K562 (cell line): ENCODE results near the gene FAM161B. TPM values are rescaled to one million over a fixed set of nuclear protein-coding genes. Genes with fewer than 3 reads are reported as not detected.

Experiments used
- CREM ChIP-seq: IDR thresholded peaks from 2 replicates; pipeline ENCODE4 v1.6.1; 2014; ENCODE audit warnings: antibody characterized with exemption, low read depth
- EP400 ChIP-seq: fragments of 450-650 bp; IDR thresholded peaks from 2 replicates; pipeline ENCODE4 v1.6.1; 2017; ENCODE audit warnings: antibody characterized with exemption, mild to moderate bottlenecking, moderate library complexity
- FOXP1 ChIP-seq: sonication (generic); formaldehyde crosslinking; IDR thresholded peaks from 2 replicates; pipeline ENCODE4 v1.8.0; 2022; ENCODE audit warnings: mild to moderate bottlenecking, missing genetic modification reagents
- MYC ChIP-seq, 2 experiments: fragments of 250-450 bp in 1 of 2; sonication (Bioruptor Pico) in 1 of 2; IDR thresholded peaks; 2 replicates each; pipeline versions ENCODE4 v1.5.1 to v1.6.1; 2012 to 2021; ENCODE audit warnings: low read depth in 2 of 2, borderline replicate concordance in 1 of 2, improper control_type of control experiment in 1 of 2, low read length in 1 of 2, mild to moderate bottlenecking in 1 of 2, moderate library complexity in 1 of 2
- NFATC3 ChIP-seq: fragments of 450-650 bp; IDR thresholded peaks from 2 replicates; pipeline ENCODE4 v1.6.1; 2017; ENCODE audit warnings: mild to moderate bottlenecking
- NKRF ChIP-seq: fragments of 450-650 bp; IDR thresholded peaks from 2 replicates; pipeline ENCODE4 v1.6.1; 2016; ENCODE audit warnings: borderline replicate concordance
- SMAD3 ChIP-seq: fragments of 450-650 bp; formaldehyde crosslinking; conservative IDR thresholded peaks from 2 replicates; pipeline ENCODE4 v1.4.0; 2020; ENCODE audit warnings: mild to moderate bottlenecking
- SRSF3 ChIP-seq: fragments of 200-400 bp; formaldehyde crosslinking; IDR thresholded peaks from 2 replicates; pipeline ENCODE4 v1.6.1; 2016; ENCODE audit warnings: mild to moderate bottlenecking, low read length, moderate library complexity; ENCODE audit not compliant: insufficient read depth
- ZBTB1 ChIP-seq: sonication (generic); formaldehyde crosslinking; IDR thresholded peaks from 2 replicates; pipeline ENCODE4 v1.8.1; 2023; ENCODE audit warnings: missing genetic modification reagents, low read depth, mild to moderate bottlenecking, borderline replicate concordance
- ZBTB11 ChIP-seq, 3 experiments: fragments of 200-800 bp in 1 of 3; fragments of 250-450 bp in 1 of 3; fragments of 450-650 bp in 1 of 3; sonication (Bioruptor Pico) in 1 of 3; sonication (Bioruptor generic) in 1 of 3; formaldehyde crosslinking in 1 of 3; IDR thresholded peaks; 2 replicates each; pipeline versions ENCODE4 v1.6.1 to v1.8.0; 2016 to 2022; ENCODE audit warnings: mild to moderate bottlenecking in 2 of 3, missing genetic modification characterization in 2 of 3, missing compliant biosample characterization in 1 of 3, moderate library complexity in 1 of 3
- ZNF282 ChIP-seq: sonication (generic); formaldehyde crosslinking; IDR thresholded peaks from 2 replicates; pipeline ENCODE4 v1.8.1; 2023; ENCODE audit warnings: missing genetic modification reagents
- ZNF717 ChIP-seq: fragments of 250-450 bp; sonication (Bioruptor Pico); IDR thresholded peaks from 2 replicates; pipeline ENCODE4 v1.5.0; 2021
- polyA plus RNA-seq, 8 experiments: library from polyadenylated mRNA; depleted of rRNA in 4 of 8; stranded (reverse) in 5 of 8; unstranded in 3 of 8; fragments of >200 nt; fragmentation: Nextera tagmentation in 2 of 8; fragmentation: Illumina TruSeq in 1 of 8; extraction: Ambion mirVana in 2 of 8; extraction: Trizol in 1 of 8; gene quantifications; 2 replicates each; pipeline versions ENCODE4 v1.2.1 to v1.2.3, GENCODE V29; 2011 to 2014; ENCODE audit warnings: inconsistent platforms in 1 of 8, missing spikeins in 1 of 8
- total RNA-seq, 7 experiments: library from RNA; depleted of rRNA in 6 of 7; stranded (reverse); fragments of >200 nt in 6 of 7; fragmentation: Illumina TruSeq in 2 of 7; extraction: Trizol in 2 of 7; gene quantifications; 2 replicates each; pipeline versions ENCODE4 v1.2.1 to v1.2.3, GENCODE V29; 2011 to 2021; ENCODE audit warnings: low replicate concordance in 1 of 7
- TF ChIP-seq, protein P1 (sequence below): IDR thresholded peaks from 2 replicates; pipeline ENCODE4 v1.6.1; 2011; ENCODE audit not compliant: insufficient read length; ENCODE audit errors: extremely low read depth
- TF ChIP-seq, protein P2 (sequence below): fragments of 250-450 bp; sonication (Bioruptor Pico); IDR thresholded peaks from 2 replicates; pipeline ENCODE4 v1.6.1; 2021; ENCODE audit warnings: mild to moderate bottlenecking
- TF ChIP-seq, protein P3 (sequence below), 2 experiments: IDR thresholded peaks; 2 replicates each; pipeline ENCODE4 v1.6.1; 2011; ENCODE audit warnings: borderline replicate concordance in 1 of 2, control low read depth in 1 of 2, low read depth in 1 of 2, low read length in 1 of 2, mild to moderate bottlenecking in 1 of 2, mixed read lengths in 1 of 2, moderate library complexity in 1 of 2; ENCODE audit not compliant: insufficient read depth in 1 of 2, insufficient read length in 1 of 2, poor library complexity in 1 of 2, severe bottlenecking in 1 of 2; ENCODE audit errors: extremely low read depth in 1 of 2

The FAM161B gene
- total and polyA plus RNA-seq, 9 of the 15 experiments (the other 6 are each of a cell fraction or from before 2014, with no cell fraction given), result 0.15 to 1.3 (median 0.84) TPM

DNA sequence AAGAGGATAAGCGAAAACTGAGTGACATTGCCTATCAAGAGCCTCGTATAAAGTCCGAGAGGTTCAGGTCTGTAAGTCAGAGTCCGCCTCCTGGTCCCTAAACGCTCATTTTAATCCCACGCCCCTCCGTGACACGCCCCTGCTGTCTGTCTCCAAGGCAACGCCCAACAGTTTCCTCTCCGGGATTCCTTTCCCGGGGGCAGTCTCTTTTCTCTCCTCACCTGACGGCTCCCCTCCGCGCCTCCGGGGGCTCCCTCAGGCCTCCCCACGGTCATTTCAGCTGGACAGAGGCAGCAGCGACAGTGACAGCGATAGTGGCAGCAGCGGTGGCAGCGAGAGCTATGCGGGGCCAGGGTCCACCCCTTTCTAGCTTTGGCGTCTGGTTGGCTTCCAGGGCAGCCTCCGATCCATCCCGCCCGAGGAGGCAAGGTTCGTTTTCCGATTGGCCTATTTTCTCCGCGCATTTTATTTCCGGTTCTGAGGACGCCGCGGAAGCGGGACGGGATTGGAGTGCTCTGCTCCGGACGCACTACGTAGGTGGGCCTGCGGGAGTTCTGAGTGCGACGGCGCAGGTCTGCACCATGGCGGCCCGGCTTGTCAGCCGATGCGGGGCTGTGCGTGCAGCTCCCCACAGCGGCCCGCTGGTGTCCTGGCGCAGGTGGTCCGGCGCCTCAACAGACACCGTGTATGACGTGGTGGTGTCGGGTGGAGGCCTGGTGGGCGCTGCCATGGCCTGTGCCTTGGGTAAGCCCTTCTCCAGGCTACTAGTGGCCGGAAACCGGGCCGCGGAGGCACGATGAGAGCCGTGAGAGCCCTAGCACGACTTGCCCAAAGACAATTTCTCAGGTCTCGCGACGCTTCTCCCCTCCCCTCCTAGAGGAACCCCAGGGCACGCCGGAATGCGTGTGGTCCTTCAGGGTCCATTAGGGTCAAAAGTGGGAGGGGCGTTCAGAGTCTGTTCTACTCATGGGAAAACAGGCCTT is at the start of gene FAM161B, which contains the start of gene COQ6 (continued):
- TF ChIP-seq SMAD3 (CRISPR knock-in tag) (no peak), ZBTB11 (CRISPR knock-in tag; IDR thresholded peaks at IDR 0.05) (peak in 1 of 3 experiments; percentile 70; a peak in 2 of 6 replicates), ZNF282 (CRISPR knock-in tag) (no peak), NFATC3 (no peak), ZNF717 (CRISPR knock-in tag) (no peak), MYC (IDR thresholded peaks at IDR 0.05; ENCODE audit: low read depth, low read length) (peak; percentile 58; the same call in 1 of the 2 replicates), MYC (CRISPR knock-in tag; IDR thresholded peaks at IDR 0.05; ENCODE audit: borderline replicate concordance, low read depth) (peak; percentile 58; the same call in 1 of the 2 replicates), NKRF (0 out of 2 replicates have a peak, but pooled peaks have one; percentile 48), SRSF3 (no peak), FOXP1 (CRISPR knock-in tag) (0 out of 2 replicates have a peak, but pooled peaks have one; percentile 15), ZBTB1 (CRISPR knock-in tag) (no peak), CREM (peak; percentile 87), EP400 (peak; percentile 88)
- TF ChIP-seq, protein P1, sequence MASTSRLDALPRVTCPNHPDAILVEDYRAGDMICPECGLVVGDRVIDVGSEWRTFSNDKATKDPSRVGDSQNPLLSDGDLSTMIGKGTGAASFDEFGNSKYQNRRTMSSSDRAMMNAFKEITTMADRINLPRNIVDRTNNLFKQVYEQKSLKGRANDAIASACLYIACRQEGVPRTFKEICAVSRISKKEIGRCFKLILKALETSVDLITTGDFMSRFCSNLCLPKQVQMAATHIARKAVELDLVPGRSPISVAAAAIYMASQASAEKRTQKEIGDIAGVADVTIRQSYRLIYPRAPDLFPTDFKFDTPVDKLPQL, result no peak
- TF ChIP-seq, protein P2, sequence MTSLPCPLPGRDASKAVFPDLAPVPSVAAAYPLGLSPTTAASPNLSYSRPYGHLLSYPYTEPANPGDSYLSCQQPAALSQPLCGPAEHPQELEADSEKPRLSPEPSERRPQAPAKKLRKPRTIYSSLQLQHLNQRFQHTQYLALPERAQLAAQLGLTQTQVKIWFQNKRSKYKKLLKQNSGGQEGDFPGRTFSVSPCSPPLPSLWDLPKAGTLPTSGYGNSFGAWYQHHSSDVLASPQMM, result no peak
- TF ChIP-seq, protein P3, sequence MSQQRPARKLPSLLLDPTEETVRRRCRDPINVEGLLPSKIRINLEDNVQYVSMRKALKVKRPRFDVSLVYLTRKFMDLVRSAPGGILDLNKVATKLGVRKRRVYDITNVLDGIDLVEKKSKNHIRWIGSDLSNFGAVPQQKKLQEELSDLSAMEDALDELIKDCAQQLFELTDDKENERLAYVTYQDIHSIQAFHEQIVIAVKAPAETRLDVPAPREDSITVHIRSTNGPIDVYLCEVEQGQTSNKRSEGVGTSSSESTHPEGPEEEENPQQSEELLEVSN (IDR thresholded peaks at IDR 0.05; ENCODE audit: borderline replicate concordance in 1 of 2, extremely low read depth in 1 of 2, insufficient read depth in 1 of 2, insufficient read length in 1 of 2, low read depth in 1 of 2, low read length in 1 of 2, poor library complexity in 1 of 2, severe bottlenecking in 1 of 2), result peak; percentile 29 to 62
